Activated T-cell treated with anti-CD3 and anti-CD28 coated beads, Interleukin-2, amount 50 U/mL, for 72 hours (primary cell): Measurements from ENCODE around the gene TMPRSS13. TPM values are rescaled to one million over a fixed set of nuclear protein-coding genes. Genes with fewer than 3 reads are reported as not detected.
"Not testable (repeated sequence)": the region's sequence is repeated elsewhere in the genome, so short reads cannot be mapped to it uniquely, and the experiment has no call there.

ENCODE experiments used
- ATAC-seq, 2 donors: fragments of 150-1000 bp; cut with Tn5 transposase; replicated peaks in 1 of 2; 2 replicates each; pipeline ENCODE4 v1.10.0; 2021; ENCODE audit warnings: moderate library complexity in 2 of 2, mild to moderate bottlenecking in 1 of 2
- DNase-seq, 2 donors: peaks; one replicate each; pipeline ENCODE4 v3.0.0; 2021 to 2022; ENCODE audit warnings: mixed read lengths in 1 of 2
- H3K27ac Mint-ChIP-seq: one replicate; pipeline ENCODE4 v1.8.0; 2022; ENCODE audit warnings: mild to moderate bottlenecking, moderate library complexity, mixed read lengths
- H3K27me3 Mint-ChIP-seq: one replicate; pipeline ENCODE4 v1.8.0; 2022; ENCODE audit warnings: low read depth, mixed read lengths
- H3K36me3 Mint-ChIP-seq, 2 donors: one replicate each; pipeline ENCODE4 v1.8.0; 2022; ENCODE audit warnings: mixed read lengths in 2 of 2, mild to moderate bottlenecking in 1 of 2; ENCODE audit not compliant: insufficient read depth in 2 of 2
- H3K4me1 Mint-ChIP-seq: one replicate; pipeline ENCODE4 v1.8.0; 2022; ENCODE audit warnings: low read depth, mixed read lengths
- H3K4me3 Mint-ChIP-seq, 2 donors: one replicate each; pipeline ENCODE4 v1.8.0; 2022; ENCODE audit warnings: mild to moderate bottlenecking in 2 of 2, mixed read lengths in 2 of 2, moderate library complexity in 2 of 2
- H3K9me3 Mint-ChIP-seq, 2 donors: one replicate each; pipeline ENCODE4 v1.8.0; 2022; ENCODE audit warnings: mixed read lengths in 2 of 2
- total RNA-seq, 2 donors: library from RNA; stranded (reverse); gene quantifications; one replicate each; pipeline ENCODE4 v1.2.3, GENCODE V29; 2022

TMPRSS13 gene
- total RNA-seq, 2 donors from 2014 or later = 3.0 to 3.2 TPM

DNA sequence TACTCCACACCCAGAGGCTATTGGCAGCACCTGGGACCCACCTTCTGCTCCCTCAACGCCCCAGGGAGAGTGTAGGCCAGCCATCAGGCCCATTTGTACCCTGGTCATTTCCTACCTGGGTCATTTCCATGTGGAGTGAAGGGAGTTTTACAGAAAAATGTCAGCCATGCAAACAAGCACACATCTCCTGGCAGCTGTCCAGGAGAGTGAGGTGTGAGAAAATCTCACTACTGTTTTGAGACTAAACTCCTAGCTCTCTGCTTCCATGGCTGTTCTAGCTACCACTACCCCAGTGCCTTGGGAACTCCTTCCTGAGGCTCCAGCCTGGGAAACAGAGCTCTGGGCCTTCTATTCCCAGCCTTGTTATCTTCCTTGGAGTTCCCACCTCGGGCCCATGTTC is 2.8 kb upstream of the TMPRSS13 start:
- Mint-ChIP-seq H3K36me3 (no peaks in the 10 kb centered on the region), H3K4me3 (peak overlapping the region; percentile 53 to 80), H3K27me3 (no peaks in the 10 kb centered on the region), H3K27ac (peak overlapping the region; percentile 90), H3K4me1 (peaks cover 84% of the 10 kb centered on the region), H3K9me3 (no peaks in the 10 kb centered on the region)
- DNase-seq = peak; percentile 76 to 77
- peak; percentile 49 to 60 for ATAC-seq

DNA sequence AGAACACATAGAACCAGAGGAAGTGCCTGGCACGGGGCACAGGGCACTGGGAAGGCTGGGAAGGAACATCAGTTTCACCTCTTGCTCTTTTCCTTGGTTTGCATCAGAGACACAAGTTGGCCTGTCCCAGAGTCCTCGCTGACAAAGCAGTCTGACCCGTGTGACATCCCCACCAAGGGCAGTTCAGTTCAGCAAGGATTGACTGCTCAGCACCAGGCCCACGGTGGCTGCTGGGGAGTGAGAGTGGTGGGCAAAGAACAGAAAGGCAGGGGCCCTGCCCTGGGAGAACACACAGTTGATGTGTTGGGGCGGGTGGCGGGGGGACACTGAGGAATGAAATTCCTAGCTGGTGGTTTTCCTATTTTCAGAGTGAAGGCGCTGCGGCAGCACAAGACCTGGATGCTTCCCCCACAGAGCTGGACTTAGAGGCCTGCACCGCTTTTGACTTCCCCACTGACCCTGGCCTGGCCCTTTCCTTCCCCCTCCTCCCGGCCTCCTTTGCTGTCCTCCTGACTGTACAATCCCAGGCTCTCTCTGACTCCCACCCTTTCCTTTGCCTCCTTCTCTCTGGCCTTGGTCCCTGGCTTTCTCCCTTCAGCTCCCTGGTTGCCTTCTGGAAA is 2.2 kb upstream of the TMPRSS13 start:
- Mint-ChIP-seq H3K36me3 (no peaks in the 10 kb centered on the region), H3K4me1 (peaks cover 79% of the 10 kb centered on the region), H3K9me3 (no peaks in the 10 kb centered on the region), H3K27ac (peak overlapping the region; percentile 93), H3K27me3 (no peaks in the 10 kb centered on the region), H3K4me3 (peak overlapping the region; percentile 59 to 80)
- DNase-seq (no peak), ATAC-seq (no peak)

DNA sequence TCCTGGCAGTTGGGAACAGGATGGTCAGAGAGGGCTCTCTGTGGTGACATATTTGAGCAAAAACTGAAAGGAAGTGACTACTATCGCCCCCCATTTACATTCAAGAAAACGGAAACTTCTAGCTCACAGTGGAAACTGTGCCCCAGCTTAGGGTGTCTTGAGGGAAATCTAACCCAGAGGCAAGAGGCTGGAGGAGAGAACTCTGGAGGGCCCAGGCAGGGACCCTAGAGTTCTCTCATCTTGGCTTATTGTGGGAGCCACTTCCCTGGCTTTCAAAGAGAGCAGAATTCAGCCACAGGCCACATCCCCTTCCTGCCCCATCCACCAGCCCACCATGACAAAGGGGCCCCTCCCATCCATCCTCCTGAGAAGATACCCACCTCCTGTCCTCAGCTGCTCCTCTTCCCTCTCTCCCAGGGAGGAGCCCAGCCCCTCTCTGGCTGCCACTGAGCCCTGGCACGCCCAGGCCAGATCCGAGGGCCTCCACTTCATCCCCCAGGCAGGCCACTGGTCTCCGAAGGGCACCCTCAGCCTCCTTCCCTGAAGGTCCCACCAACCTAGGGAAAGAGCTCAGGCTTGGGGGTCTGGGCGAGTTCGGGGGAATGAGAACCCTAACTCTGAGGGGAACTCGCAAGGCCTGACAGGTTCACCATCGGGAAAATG is 1.6 kb upstream of the TMPRSS13 start:
- Mint-ChIP-seq H3K9me3 (no peaks in the 10 kb centered on the region), H3K27ac (peak overlapping the region; percentile 93), H3K4me1 (peaks cover 75% of the 10 kb centered on the region), H3K36me3 (no peaks in the 10 kb centered on the region), H3K27me3 (no peaks in the 10 kb centered on the region), H3K4me3 (peak overlapping the region; percentile 59 to 78)
- ATAC-seq = peak; percentile 47
- peak; percentile 30 to 33 for DNase-seq

DNA sequence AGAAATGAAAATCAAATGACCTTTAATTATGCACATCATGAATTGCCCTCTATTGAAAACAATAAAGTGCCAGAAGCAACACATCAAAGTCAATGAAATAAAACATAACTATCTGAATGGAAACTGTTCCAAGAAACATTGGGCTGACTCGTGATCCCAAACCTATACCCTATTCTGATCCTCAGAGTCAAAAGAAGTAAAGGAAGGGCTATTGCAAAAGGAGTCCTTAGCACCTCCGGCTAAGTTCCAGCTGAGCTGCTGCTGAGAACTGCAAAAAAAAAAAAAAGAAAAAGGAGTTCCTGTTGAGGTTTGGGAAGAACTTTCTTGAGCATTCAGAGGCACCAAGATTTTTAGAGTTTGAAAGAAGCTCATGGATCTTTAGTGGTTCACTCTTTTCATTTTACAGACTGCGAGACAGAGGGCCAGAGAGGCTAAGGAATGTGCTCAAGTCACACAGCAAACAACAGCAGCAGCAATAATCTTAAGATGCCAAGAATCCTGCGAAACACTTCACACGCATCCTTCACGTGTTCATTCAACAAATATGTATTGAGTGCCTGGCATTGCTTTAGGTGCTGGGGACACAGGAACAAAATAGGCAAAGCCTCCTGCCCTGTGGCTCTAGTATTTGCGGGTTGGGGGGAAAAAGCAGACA is 841 bp upstream of the TMPRSS13 start:
- Mint-ChIP-seq H3K4me1 (peaks cover 70% of the 10 kb centered on the region), H3K9me3 (no peaks in the 10 kb centered on the region), H3K27ac (peak overlapping the region; percentile 93)

DNA sequence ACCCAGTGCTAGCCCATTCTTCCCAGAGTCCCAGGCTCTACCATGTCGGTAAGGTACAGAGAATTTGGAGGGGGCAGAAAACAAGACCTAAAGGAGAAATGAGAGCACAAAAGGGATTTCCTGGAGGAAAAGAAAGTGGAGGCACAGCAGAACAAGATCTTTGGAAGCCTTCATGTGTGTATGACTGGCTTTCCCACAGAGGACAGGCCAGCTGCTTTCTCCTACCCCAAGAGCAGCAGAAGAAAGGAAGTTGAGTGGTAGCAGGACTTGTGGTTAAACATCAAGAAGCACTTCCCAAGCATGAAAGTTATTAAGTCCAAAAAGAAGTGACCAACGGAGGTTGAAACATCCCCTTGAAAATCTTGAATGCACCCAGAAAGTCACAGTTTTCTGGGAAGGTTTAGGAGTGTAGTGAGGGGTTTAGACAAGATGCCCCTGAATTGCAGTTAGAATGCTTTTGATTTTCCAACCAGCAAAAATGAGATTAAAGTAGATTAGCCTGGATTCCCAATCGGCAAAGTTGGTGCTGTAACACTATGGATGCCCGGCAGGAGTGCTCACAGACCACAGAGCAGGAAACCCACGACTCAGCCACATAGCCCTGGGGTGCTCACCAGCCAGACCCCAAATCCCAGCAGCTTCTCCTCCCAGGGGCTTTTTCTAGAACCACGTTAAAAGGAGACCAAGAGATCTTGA is 608 bp downstream of the TMPRSS13 start:
- no peak overlapping the region for H3K27ac Mint-ChIP-seq
- H3K9me3 Mint-ChIP-seq = no peaks in the 10 kb centered on the region
- H3K4me1 Mint-ChIP-seq = peaks cover 56% of the 10 kb centered on the region
- H3K4me3 Mint-ChIP-seq = no peak overlapping the region
- ATAC-seq (no peak), DNase-seq (no peak)
- no peaks in the 10 kb centered on the region for H3K36me3 Mint-ChIP-seq
- no peaks in the 10 kb centered on the region for H3K27me3 Mint-ChIP-seq

More for the DNA sequence above, 841 bp upstream of the TMPRSS13 start:
- H3K4me3 Mint-ChIP-seq = peak overlapping the region; percentile 59 to 78
- DNase-seq (no peak), ATAC-seq (no peak)
- no peaks in the 10 kb centered on the region for H3K36me3 Mint-ChIP-seq
- no peaks in the 10 kb centered on the region for H3K27me3 Mint-ChIP-seq

DNA sequence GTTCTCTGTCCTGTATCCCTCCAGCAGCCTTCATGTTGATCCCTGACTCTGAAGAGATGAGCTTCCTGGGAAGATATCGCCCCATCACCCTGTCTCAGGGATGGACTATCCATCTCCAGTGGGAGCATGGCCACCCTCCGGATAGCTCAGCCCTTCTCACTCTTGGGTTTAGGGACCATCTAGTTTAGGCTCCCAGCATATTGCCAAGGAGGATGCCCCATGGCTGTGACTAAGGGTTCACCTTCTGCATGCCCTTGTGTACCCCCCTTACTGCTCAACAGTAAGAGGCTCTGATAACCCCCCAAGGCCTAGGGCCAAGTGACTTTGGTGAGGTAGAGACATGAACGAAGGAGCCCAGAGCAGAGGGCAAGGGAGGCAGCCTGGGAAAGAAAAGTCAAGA is 1.3 kb downstream of the TMPRSS13 start:
- H3K27ac Mint-ChIP-seq = no peak overlapping the region
- no peak for DNase-seq
- H3K9me3 Mint-ChIP-seq = no peaks in the 10 kb centered on the region
- H3K27me3 Mint-ChIP-seq = no peaks in the 10 kb centered on the region
- no peak overlapping the region for H3K4me3 Mint-ChIP-seq
- H3K4me1 Mint-ChIP-seq = peaks cover 49% of the 10 kb centered on the region
- H3K36me3 Mint-ChIP-seq = no peaks in the 10 kb centered on the region
- no peak for ATAC-seq

DNA sequence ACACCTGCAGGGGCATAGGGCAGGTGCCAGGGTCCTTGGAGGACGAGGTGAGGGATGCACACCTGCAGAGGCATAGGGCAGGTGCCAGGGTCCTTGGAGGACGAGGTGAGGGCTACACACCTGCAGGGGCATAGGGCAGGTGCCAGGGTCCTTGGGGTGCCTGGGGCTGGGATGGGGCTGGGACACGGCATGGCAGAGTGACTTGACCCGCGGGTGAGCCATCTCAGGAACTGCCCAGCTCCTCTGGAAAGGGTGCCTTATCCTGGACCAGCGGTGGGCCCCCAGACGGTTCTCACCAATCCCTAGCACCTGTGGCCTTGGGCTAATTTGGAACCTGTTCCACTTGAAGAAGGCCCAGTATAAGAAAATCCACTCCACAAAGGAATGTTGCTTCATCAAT is 3.0 kb downstream of the TMPRSS13 start:
- H3K4me1 Mint-ChIP-seq = peaks cover 32% of the 10 kb centered on the region
- H3K27ac Mint-ChIP-seq, H3K36me3 Mint-ChIP-seq, DNase-seq, H3K9me3 Mint-ChIP-seq, H3K27me3 Mint-ChIP-seq, H3K4me3 Mint-ChIP-seq, ATAC-seq: not testable (repeated sequence)

DNA sequence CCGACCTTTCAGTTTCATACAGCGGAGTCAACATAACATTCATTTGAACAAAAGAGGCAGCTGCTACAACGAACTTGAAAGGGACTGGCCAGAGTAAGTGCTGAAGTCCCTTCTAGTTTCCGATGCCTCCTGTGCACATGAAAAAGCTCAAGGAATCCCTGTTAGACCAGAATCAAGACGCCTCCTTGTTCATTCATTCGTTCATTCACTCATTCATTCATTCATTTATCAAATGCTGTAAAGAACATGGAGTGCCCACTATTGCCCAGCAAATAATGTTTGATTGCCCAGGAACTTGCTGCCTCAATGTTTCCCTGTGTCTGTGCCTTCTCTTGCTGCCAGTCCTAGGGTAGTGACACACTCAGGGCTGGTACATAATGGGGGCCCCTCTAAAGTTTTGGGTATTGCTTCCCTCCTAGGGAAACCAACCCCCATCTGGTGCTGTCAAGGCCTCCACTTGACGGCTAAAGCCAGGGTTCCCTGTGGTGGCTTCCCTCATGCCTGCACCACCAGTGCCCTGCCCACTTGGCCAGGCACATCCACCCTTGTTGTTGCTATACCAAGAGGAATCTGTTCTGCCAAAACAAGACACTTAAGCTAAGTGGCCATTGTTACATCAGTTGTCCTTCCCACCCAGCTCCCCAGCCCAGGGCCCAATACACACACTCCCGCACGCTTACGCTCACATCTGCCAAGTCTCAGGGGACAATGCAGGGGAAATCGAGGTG is 3.8 kb downstream of the TMPRSS13 start:
- H3K9me3 Mint-ChIP-seq = no peaks in the 10 kb centered on the region
- DNase-seq = no peak
- H3K36me3 Mint-ChIP-seq = no peaks in the 10 kb centered on the region
- no peak for ATAC-seq
- no peaks in the 10 kb centered on the region for H3K27me3 Mint-ChIP-seq
- H3K4me3 Mint-ChIP-seq = no peak overlapping the region
- peaks cover 24% of the 10 kb centered on the region for H3K4me1 Mint-ChIP-seq
- H3K27ac Mint-ChIP-seq = no peak overlapping the region

DNA sequence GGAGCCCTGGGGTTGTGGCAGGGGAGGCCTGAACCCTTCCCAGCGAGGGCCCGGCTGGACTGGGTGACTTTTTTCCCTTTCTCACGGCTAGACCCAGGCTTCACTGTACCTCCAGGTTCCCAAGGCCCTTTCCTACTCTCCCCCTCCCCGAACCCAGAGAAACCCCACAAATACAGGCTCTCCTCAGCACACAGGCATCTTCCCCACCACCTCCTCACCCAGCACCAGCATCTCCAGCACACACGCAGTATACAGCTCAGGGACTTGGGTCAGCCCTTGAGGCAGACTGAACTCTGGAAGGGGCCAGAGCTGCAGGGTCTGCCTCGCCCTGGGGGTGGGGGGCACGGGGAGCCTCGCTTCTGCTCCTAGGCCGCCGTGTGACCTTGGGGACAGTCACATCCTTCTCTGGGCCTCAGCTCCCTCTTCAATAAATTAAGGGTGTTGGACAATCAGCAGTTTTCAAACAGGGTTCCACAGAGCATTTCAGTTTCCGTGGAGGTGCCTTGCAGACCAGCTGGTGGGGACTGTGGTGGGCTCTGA is 4.5 kb downstream of the TMPRSS13 start:
- Mint-ChIP-seq H3K27me3 (no peaks in the 10 kb centered on the region), H3K4me1 (peaks cover 22% of the 10 kb centered on the region), H3K9me3 (no peaks in the 10 kb centered on the region), H3K36me3 (no peaks in the 10 kb centered on the region), H3K27ac (no peak overlapping the region), H3K4me3 (no peak overlapping the region)
- ATAC-seq (no peak), DNase-seq (no peak)

DNA sequence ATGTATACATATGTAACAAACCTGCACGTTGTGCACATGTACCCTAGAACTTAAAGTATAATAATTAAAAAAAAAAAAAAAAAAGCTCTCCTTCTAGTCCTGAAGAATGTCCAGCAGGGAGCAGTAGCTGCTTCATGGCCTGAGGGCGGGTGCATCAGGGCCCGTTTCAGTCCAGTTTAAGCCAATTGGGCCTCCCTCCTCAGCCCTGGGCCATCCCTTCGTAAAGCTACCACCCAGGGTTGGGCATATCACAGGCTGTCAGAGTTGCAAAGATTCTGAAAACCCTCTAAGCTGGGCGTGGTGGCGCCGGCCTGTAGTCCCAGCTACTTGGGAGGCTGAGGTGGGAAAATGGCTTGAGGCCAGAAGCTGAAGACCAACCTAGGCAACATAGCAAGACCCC is 5.4 kb downstream of the TMPRSS13 start:
- Mint-ChIP-seq H3K9me3 (no peaks in the 10 kb centered on the region), H3K27ac (no peak overlapping the region), H3K36me3 (no peaks in the 10 kb centered on the region), H3K27me3 (no peaks in the 10 kb centered on the region), H3K4me3 (no peak overlapping the region), H3K4me1 (peaks cover 20% of the 10 kb centered on the region)
- DNase-seq (no peak), ATAC-seq (no peak)

DNA sequence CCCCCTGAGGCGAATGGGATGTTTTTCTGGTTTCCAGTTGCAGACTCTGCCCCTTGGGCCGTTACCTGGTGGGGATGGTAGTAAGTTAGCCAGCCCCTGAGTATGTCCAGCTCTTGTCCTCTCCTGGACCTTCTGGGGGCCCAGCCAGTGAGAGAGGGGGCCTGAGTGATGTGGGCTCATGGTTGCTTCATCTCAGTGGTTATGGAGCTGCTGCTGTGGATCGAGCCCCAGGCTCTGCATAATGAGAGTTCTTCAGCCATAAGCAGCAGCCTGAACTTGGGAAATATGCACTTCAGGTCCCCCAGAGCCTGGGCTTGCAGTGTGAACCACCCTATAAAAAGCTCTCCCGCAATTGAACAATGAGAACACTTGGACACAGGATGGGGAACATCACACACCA is 5.9 kb downstream of the TMPRSS13 start:
- Mint-ChIP-seq H3K9me3 (no peaks in the 10 kb centered on the region), H3K27me3 (no peaks in the 10 kb centered on the region), H3K27ac (no peak overlapping the region), H3K4me1 (peaks cover 15% of the 10 kb centered on the region), H3K36me3 (no peaks in the 10 kb centered on the region), H3K4me3 (no peak overlapping the region)
- no peak for DNase-seq
- ATAC-seq = no peak

DNA sequence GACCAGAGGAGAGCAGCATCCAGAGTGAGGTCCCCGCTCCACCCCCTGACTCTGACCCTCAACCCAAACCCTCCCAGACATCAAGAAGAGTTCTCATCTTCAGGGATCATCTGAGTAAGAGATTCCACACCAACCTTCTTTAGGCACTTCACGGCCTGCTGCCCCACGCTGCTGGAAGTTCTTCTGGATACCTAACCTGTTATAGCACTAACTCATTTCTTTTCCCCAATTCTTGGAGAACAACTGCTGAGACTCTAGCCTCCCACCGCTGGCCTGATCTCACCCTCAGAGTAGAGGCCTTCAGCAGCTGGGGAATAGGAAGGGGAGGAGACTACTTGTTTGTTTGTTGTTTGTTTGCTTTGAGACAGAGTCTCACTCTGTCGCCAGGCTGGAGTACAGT is 7.3 kb downstream of the TMPRSS13 start:
- DNase-seq (no peak), ATAC-seq (no peak)
- Mint-ChIP-seq H3K9me3 (no peaks in the 10 kb centered on the region), H3K4me3 (no peak overlapping the region), H3K36me3 (no peaks in the 10 kb centered on the region), H3K27ac (no peak overlapping the region), H3K27me3 (no peaks in the 10 kb centered on the region), H3K4me1 (peaks cover 12% of the 10 kb centered on the region)
